GM21528 (cell line): ENCODE measurements around the gene HYAL3.
"Not testable (repeated sequence)": the region's sequence is repeated elsewhere in the genome, so short reads cannot be mapped to it uniquely, and the experiment has no call there.

Experiments
- ATAC-seq: cut with Tn5 transposase; IDR thresholded peaks from one replicate; pipeline ENCODE4 v1.9.1; 2021; ENCODE audit warnings: mild to moderate bottlenecking, moderate library complexity; ENCODE audit not compliant: unreplicated experiment, low FRiP score

The HYAL3 gene

DNA sequence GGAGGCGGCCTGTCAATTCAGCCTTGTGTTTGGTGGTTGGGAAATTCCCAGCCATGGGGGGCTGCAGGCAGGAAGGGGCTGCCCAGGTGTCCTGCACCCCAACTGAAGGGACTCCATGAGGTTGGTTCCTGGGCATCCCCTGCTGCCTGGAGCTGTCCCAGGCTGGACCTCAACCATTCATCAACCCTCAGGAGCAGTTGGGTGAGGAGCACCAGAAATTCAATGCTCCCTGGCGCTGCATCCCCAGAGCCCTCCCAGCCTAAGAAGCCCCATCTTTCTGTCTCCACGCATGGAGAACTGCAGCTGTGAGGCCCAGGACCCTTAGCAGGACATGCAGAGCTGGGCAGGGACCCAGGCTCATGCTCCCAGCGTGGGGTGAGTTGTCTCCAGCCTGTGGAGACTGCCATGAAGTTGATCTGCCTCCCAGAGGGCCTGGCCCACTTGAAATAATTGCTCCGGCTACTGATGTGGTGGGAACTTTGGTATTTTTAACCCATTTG is 38.2 kb downstream of the HYAL3 start:
- ATAC-seq = no peak

DNA sequence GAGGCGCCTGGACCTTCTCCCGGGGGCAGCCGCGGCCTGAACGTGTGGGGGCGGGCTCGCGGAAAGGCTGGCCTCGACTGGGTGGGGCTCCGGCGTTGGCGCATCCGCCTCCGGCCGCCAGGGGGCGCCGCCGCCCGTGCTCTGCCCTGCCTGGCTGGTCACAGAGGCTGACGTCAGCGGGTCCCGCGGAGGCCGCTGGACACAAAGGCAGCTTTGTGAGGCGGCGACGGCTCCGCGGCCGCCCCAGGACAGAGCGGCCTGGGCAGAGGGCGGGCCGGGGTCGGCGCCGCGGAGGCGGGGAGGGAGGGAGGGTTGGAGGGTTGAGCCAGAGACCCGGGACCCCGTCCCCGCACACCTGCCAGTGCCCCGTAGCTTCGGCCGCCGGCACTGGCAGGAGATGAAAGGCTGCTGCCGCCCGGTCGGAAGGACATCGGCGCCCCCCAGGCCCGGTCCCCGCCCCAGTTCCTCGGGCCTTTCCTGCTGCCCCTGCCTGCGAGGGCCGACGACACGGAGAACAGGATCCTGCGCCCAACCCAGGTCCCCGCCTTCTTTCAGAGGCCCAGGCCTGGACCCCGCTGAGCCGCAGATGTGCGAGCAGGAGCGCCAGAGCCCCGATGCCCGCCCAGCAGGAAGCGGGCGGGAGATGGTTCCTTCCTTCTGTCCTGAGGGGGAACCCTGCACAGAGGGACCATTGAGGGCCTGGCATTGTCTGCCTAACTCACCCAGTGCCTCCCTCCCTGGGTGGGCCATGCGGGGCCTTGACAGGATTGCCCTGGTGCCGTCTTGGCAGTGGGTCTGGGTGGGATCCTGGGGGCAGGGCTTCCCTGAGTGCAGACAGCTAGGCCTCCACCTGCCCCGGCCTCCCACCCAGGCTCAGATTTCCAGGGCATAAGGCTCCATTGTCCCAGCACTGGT is 38.9 kb downstream of the HYAL3 start:
- ATAC-seq = peak; percentile 81

DNA sequence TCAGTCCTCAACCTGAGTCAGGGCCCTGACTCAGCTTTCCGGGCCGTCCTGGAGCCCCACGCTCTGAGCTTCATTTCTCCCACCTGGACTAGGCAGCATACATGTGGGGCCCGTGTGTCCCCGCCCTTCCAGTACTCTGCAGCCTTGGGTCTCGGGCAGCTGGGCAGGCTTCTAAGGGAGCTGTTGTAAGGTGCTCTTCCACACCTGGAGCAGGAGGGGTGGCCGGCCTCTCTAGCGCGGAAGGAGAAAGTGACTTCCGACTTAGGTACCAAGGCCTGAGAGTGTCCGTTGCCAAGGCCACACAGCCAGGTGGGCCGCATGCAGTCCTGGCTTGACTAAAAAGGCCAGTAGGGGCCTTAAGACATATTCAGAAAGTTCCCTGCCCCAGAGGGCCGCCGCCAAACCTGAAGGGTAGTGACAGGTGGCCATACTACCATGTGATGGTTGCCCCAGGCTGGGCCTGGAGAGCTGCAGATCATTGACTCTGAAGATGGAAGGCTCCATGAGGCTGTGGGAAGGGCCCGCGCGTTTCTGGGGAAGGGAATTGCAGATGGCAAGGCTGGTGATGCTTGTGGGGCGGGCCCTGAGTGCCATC is 39.7 kb downstream of the HYAL3 start:
- ATAC-seq = peak; percentile 33

DNA sequence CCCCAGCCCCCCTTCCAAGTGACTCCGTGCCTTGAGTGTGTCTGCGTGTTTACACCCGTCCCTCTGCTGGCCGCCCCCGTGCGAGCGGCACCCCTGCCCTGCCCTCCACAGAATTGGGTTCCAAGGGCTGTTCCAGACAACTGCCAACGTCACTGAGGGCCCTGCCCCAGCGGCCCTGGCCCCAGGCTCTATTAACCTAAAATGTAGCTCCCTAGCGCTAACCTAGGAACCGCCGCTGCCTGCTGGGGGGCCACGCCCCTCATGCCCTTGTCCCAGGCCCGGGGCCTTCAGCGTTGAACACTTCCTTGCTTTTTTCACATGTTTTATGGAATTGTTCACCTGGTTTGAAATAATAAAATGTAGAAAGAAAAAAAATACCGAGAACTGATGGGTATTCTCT is 40.2 kb downstream of the HYAL3 start:
- ATAC-seq = no peak

DNA sequence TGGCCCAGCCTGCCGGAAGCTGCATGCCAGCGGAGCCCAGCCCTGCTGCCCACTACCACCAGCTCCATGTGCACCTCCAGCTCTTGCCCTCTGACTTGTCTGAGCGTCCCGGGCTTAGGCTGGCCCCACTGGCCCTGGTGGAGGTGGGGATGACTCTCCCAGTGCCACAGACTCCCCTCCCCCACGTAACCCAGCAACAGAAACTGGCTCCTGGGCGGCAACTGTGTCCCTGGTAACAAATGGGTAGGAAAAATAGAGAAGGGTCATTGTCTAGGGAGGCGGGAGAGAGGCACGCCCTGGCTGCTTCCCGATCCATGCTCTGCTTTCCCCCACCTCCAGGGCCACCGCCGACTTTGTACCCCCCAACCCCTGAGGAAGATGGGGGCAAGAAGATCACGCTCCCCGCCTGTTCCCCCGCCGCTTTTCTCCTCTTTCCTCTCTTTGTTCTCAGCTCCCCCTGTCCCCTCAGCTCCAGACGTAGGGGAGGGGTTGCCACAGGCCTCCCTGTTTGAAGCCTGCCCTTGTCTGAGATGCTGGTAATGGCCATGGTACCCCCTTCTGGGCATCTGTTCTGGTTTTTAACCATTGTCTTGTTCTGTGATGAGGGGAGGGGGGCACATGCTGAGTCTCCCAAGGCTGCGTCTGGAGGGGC is 41.0 kb downstream of the HYAL3 start:
- no peak for ATAC-seq

DNA sequence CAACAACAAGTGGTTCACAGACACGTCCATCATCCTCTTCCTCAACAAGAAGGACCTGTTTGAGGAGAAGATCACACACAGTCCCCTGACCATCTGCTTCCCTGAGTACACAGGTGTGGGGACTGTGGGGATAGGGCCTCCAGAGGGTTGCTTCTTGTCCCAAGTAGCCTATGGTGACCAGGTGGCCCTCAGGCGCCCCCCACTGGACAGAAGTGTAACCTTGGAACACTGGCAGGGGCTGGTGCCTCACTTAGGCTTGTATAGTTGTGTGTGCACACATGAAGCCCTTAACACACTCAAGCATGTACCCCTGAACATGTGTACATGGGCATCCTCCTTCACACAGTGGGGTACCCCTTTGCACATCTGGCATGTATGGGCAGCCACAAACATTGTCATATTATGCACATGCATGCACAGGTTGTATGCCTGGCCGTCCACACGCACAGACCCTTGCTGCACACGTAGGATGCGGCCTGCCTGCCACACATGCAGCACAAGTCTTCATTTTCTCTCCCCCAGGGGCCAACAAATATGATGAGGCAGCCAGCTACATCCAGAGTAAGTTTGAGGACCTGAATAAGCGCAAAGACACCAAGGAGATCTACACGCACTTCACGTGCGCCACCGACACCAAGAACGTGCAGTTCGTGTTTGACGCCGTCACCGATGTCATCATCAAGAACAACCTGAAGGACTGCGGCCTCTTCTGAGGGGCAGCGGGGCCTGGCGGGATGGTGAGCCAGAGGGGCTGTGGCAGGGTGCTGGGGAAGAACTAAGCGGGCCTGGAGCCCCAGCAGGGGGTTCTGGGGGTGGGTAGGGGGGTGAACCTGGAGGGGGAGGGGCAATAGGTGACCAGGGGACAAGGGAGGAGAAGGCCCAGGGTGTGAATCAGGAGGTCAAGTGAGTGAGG is 42.0 kb downstream of the HYAL3 start:
- ATAC-seq = no peak

DNA sequence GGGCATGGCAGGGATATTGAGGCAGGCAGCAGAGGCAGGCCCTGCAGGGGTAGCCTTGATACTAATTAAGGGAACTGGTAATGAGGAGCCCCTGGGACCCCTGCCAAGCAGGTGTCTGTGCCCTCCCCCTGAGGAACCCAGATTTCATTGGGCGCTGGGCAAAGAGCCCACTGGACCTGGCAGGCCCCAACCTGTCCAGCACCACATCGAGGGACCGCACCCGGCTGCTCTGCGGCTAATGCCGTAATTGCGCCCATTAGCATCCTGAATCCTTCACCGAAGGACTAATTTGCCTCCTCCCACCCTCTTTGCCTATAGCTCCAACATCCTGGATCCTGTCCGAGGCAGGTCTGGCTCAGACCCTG is 44.0 kb downstream of the HYAL3 start:
- no peak for ATAC-seq

DNA sequence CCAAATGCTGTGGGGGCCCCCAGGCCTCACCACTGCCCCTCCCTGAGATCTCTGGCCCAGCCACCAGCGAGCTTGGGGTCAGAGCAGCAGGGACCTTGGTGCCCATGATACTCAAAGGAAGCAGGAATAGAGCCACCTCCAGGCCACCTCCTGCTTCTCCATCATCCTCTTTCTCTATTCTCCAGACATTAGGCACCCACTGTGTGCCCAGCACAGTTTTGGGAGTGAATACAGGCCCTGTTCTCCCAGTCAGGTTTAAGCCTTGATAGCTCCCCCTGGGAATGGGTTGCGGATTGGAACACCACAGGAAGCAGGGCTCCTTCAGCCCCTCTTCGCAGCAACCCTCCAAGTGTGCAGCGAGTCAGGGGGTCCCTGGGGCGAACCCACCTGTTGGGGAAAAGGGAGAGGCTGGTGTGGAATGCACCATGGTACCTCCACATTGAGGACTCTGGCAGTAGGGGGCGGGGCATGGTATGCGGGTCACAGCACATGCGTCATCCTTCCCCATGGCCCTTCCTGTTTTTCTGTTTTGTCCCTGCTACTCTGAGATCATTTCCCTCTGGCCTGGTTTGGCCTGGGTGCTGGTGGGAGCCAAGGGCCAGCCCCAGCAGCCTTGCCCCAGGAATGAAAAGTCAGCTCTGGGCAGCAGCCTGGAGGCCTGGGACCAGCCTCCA is 44.5 kb downstream of the HYAL3 start:
- ATAC-seq = no peak

DNA sequence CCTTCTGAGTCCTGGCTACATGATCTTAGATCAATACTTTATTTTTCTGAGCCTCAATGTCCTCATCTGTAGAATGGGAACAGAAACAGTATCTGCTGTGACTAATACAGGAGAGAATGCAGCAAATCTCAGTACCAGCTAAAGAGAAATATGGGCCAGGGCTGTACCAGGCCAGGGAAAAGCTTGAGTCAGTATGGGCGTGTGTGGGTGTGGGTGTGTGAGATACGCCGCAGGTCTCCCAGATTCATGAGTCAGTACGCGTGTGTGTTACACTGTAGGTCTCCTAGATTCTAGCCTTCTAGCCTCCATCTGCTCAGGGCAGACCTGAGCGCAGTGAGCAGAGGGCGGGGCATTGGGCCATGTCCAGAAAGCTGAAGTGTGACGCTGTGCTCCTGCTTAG is 48.0 kb downstream of the HYAL3 start:
- no peak for ATAC-seq

DNA sequence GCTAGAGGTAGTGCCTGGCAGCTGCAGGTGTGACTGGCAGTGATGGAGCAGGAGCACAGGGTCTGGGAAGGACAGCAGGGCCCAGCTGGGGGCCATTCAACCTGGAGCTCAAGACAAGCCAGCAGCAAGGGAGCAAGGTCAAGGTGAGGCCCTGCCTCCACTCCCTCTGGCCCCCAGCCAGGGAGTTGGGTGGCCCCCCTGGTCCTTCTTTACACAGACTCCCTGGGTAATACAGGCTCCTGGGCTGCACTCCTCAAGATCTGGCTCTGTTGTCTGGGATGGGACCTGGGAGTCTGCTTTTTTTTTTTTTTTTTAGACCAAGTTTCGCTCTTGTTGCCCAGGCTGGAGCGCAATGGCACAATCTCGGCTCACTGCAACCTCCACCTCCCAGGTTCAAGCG is 48.7 kb downstream of the HYAL3 start:
- ATAC-seq = no peak

DNA sequence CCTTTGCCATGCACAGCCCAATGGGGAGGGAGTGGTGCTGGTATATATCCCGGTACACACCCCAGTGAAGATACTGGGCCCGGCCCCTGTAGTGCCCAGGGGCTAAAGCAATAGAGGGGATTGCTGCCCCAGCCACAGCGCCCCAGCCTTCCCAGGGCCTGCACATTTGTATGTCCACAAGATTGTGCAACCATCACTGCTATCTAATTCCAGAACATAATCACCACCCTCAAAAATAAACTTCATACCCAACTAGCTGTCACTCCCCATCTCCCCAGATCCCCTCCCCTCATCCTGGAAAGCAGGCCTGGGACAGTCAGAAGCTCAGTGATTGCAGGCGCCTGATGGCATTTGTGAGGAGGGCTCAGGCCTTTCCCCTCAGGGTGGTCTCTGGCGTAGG is 49.7 kb downstream of the HYAL3 start:
- ATAC-seq = no peak

DNA sequence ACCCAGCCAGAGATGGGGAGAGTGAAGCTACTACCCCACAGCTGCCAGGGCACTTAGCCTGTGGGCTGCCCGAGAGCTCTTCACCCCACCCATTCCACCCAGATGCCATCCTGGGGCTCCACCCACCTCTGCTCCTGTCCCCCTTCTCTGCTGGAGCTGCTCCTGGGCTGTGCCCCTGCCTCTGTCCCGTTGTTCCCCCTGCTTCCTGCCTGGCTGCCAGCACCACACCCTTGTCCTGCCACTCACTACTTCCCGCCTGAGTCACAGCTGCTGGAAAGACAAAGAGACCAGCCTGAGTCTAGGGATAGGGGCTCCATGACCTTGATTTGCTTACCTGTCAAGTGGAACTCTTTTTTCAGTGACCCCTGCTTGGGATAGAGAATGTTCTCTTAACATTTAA is 50.8 kb downstream of the HYAL3 start:
- no peak for ATAC-seq

DNA sequence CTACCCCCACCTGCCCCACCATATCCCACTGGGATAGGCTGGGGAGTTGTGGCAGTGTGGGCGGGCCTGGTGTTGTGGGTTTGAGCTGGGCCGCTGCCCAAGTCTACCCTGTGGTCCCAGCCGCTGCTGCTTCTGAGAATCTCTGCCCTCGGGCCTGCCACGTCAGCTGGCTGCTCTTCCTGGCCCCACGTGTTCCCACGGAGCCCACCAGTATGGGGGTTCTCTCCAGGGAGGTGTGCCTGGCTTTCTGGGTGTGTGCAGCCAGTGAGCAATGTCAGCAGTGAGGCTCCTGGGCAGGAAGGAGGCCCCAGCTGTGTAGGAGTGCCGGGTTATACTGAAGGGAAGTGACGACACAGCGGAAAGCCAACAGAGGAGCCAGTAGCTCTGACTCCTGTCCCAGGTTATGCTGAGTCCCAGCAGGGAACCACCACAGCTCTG is 52.7 kb downstream of the HYAL3 start:
- peak; percentile 43 for ATAC-seq

DNA sequence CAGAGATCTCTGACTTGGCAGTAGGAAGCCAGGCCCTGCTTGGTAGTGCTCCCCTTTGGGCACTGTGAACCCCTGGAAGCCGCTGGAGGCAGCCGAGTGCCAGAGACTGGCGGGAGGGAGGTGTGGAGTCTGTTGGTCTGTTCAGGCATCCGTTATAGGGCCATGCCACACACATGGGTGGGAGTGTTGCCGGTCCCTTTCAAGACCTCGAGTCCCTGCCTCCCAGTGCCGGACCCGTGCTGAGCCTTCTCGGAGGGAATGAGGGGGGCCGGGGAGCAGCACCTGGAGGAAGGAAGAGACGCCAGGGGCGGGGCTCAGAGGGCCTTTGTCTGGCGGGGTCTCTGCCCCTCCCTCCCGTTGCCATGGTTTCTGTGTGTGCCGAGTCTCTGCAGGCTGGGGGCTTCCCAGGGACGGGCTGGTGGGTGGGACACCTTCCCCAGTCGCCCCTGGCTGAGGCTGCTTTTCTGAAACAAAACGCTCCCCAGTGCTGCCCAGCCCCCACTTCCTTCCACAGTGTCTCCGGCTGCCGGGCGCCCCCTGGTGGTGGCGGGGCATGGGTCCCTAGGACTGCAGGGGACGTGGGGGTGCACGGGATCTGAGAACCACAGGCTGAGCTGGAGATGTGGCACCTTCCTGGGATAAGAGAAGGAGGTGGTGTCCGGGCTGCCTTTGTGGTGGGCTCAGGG is 53.2 kb downstream of the HYAL3 start:
- ATAC-seq = peak; percentile 65

DNA sequence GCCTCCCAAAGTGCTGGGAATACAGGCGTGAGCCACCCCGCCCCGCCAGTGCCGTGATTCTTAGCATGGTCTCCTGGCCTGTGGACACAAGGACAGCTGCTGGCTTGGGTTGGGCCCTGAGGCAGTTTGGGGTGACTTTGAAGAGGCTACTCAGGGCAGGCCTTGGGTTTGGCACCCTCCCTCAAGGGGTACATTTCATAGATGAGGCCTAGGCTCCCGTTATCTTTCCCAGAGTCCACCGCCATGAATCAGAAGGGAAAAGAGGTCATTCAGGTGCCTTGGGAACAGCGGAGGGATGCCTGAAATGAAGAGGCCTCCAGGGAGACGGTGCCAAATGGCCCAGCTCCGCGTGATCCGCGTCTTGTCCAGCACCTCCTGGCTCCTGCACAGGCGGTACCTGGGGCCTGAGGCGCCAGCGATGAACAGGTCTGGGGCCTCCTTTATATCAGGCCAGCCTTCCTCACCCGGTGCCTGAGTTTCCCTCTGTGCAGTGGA is 53.9 kb downstream of the HYAL3 start:
- ATAC-seq = no peak

DNA sequence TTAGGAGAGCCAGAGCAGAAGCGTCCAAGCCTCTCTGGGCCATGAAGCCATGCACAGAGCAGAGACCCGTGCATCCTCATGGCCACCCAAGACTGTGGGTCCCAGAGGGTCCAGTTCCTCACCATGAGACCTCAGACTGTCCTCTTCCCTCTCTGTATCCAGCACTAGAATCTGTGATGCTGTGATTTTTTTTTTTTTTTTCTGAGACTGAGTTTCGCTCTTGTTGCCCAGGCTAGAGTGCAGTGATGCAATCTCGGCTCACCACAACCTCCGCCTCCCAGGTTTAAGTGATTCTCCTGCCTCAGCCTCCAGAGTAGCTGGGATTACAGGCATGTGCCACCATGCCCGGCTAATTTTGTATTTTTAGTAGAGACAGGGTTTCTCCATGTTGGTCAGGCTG is 54.4 kb downstream of the HYAL3 start:
- not testable (repeated sequence) for ATAC-seq

DNA sequence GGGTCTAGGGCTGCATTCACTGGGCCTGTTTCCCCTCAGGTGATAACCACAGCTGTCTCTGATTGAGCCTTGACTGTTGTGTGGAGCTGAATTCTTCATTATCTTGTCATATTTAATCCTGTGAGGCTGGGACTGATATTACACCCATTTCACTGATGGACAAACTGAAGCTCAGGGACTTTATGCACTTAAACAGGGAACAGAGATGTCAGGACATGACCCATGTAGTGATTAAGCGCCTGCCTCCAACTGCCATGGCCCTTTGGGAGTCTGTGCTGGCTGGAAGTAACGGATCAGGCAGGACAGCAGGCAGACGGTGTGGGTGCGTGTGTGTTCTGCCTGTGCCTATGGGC is 55.7 kb downstream of the HYAL3 start:
- ATAC-seq = no peak

DNA sequence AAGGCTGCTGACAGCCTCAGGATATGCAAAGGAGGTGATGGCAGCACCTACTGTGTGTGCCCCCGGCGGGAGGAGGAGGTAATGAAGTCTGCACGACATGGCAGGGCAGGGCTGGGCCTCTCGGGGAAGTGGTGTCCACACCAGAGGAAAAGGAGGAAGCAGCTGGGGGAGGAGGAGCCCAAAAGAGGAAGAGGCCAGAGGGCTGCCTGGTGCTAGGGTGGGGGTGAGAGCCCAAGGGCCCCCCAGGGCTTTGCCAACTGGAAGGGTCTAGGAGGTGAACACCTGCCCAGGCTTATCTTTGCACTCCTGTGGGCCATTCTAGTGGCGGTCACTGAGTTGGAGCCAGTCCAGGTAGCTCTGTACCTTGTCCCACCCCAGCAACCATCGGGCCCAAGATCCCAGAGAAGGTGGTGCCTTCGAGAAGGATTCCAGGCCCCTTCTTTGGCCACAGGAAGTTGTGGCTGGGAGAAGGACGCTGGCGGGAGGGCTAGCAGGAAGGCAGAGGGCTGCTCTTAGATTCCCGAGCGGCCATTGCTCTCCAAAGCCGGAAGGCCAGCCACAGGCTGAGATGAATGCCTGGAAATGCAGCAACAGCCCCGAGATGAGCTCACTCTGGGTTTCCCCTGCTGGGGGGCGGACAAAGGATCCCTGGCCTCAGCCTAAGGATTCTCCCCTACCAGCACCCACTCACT is 56.2 kb downstream of the HYAL3 start:
- no peak for ATAC-seq
